Hindlimb muscle (tissue), 1 donor: ENCODE results near the gene GSC2. TPM values are rescaled to one million over a fixed set of nuclear protein-coding genes. Genes with fewer than 3 reads are reported as not detected.

ENCODE experiments used
- DNase-seq: peaks from one replicate; pipeline ENCODE4 v3.0.0-alpha.2; 2013
- polyA plus RNA-seq: library from polyadenylated mRNA; unstranded; fragments of 120-200 nt; gene quantifications from one replicate; pipeline ENCODE4 v1.2.1, GENCODE V29; 2013; ENCODE audit not compliant: insufficient read length

Gene GSC2
- polyA plus RNA-seq, 1 donor, result not detected

GRCh38 chr22:19152942-19153883 lies 3.1 kb upstream of the GSC2 start:
- DNase-seq, result no peak

GRCh38 chr22:19151329-19152191 lies 1.5 kb upstream of the GSC2 start:
- DNase-seq, result no peak

- no peak for DNase-seq
Observed at GRCh38 chr22:19150482-19151328, 613 bp upstream of the GSC2 start.

- no peak for DNase-seq
Observed at GRCh38 chr22:19149047-19149883, 827 bp downstream of the GSC2 start.

GRCh38 chr22:19148417-19149046 lies 1.6 kb downstream of the GSC2 start:
- DNase-seq, result no peak

- DNase-seq, result no peak
Observed at GRCh38 chr22:19147195-19147780, 2.8 kb downstream of the GSC2 start.

- DNase-seq, result no peak
Observed at GRCh38 chr22:19146215-19146968, 3.7 kb downstream of the GSC2 start.

- DNase-seq, result no peak
Observed at GRCh38 chr22:19143967-19144400, 6.1 kb downstream of the GSC2 start.

- DNase-seq, result no peak
Observed at GRCh38 chr22:19143212-19143611, 6.9 kb downstream of the GSC2 start.

- no peak for DNase-seq
Observed at GRCh38 chr22:19142394-19142793, 7.7 kb downstream of the GSC2 start.

- no peak for DNase-seq
Observed at GRCh38 chr22:19139974-19140373, 10.1 kb downstream of the GSC2 start.

- DNase-seq, result no peak
Observed at GRCh38 chr22:19139001-19139356, 11.1 kb downstream of the GSC2 start.

- no peak for DNase-seq
Observed at GRCh38 chr22:19138217-19139000, 11.7 kb downstream of the GSC2 start.

- DNase-seq, result no peak
Observed at GRCh38 chr22:19137384-19138216, 12.5 kb downstream of the GSC2 start.

GRCh38 chr22:19136915-19137314 lies 13.2 kb downstream of the GSC2 start:
- DNase-seq, result no peak

- no peak for DNase-seq
Observed at GRCh38 chr22:19134874-19135273, 15.2 kb downstream of the GSC2 start.

- DNase-seq, result no peak
Observed at GRCh38 chr22:19134176-19134831, 15.8 kb downstream of the GSC2 start.

- DNase-seq, result no peak
Observed at GRCh38 chr22:19133561-19133960, 16.5 kb downstream of the GSC2 start.
